Tongue (tissue), 2 donors: ENCODE measurements around the gene FOXN1. TPM values are rescaled to one million over a fixed set of nuclear protein-coding genes. Genes with fewer than 3 reads are reported as not detected.
"Not testable (repeated sequence)": the region's sequence is repeated elsewhere in the genome, so short reads cannot be mapped to it uniquely, and the experiment has no call there.

Experiments
- DNase-seq: peaks from one replicate; pipeline ENCODE4 v3.0.0-alpha.2; 2015
- total RNA-seq: library from RNA; depleted of rRNA; stranded (reverse); fragments of >200 nt; gene quantifications from one replicate; pipeline ENCODE4 v1.2.3, GENCODE V29; 2014

FOXN1 gene
- total RNA-seq, 1 donor from 2014 or later, result 0.21 TPM

- DNase-seq, result no peak
These were observed 5.3 kb upstream of the FOXN1 start for GRCh38 chr17:28500712-28501379.

DNA sequence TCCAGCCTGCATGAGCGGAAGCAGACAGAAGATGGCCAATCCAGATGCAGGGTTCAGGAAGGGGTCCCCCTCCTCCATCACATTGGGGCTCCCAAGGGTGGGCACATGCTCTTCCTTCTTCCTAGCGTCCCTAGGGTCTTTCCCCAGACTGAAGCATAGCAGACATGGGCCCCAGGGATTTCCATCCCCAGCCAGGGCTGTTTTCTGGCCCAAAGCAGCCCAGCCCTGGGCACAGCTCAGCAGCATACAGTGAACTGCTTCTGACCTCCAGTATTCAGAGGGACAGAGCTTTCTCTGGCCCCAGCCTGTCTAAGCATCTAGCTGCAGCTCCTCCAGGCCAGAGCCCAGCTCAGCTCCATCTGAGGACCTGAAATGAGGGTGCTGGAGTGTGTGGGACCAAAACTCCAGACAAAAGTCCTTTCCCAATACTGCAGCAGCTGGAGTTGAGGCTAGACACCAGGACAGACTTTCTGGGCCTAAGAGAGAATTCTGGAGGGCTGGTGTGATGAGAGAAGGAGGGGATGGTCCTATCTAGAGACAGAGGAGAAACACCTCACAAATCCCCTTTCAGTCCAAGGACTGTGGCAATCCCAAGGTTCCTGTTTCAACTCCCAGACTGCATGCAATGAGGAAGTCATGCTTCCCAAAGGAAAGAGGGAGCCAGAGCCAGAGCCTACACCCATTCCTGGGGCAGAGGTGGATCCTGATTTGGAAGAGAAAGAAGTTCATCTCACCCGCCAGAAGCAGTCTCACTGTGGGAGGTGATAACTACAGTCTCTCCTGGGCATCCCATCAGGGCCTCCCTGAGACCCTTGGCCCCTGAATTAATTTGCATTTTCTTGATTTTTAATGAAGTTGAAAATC lies 4.5 kb upstream of the FOXN1 start:
- no peak for DNase-seq

GRCh38 chr17:28503420-28503819 lies 2.7 kb upstream of the FOXN1 start:
- no peak for DNase-seq

GRCh38 chr17:28506763-28507487 lies 777 bp downstream of the FOXN1 start:
- no peak for DNase-seq

- peak; percentile 62 for DNase-seq
These were observed 1.5 kb downstream of the FOXN1 start for GRCh38 chr17:28507567-28508203.

DNA sequence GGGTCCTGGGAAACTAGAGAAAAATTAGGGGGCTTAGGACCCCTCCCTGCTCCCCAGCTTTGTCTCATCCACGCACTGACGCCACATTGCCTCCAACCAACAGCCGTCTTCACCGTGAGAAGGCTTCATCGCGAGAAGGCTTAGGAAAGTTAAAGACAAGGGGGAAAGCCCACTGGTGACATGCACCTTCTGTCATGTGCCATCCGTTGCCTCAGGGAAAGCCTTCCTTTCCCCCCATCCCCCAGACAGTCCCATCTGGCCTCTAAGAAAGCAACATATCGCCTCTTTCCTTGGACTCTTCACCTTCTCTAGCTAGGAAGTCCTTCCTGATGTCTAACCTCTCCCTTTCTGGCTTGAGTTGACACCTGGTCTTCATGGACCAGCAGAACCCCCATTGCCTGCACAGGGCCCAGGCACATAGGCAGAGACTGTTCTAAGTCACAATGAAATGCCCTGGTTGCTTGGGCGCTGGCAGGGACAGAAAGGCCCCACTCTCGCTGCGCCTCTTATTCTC lies 2.1 kb downstream of the FOXN1 start:
- no peak for DNase-seq

- DNase-seq, result no peak
These were observed 3.6 kb downstream of the FOXN1 start for GRCh38 chr17:28509789-28510188.

GRCh38 chr17:28511858-28512461 lies 5.8 kb downstream of the FOXN1 start:
- no peak for DNase-seq

DNA sequence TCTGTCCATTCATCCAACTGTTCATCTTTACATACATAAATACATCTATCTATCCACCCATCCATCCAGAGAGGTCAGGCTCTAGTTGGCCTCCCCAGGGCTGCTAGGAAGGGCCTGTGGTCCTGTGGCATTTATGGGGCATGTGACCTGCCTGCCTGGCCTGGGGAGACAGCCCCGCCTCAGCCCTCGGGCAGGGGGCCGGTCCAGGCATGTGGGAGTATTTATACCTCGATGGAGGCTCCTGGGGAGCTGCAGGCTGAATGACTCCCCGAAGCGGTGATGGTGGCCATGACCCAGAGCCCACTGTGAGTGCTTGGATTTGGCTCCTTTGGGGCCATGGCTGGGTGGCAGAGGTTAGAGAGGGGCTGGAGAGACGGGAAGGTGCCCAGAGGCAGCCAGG lies 7.3 kb downstream of the FOXN1 start:
- DNase-seq, result no peak

GRCh38 chr17:28514561-28515002 lies 8.4 kb downstream of the FOXN1 start:
- no peak for DNase-seq

DNA sequence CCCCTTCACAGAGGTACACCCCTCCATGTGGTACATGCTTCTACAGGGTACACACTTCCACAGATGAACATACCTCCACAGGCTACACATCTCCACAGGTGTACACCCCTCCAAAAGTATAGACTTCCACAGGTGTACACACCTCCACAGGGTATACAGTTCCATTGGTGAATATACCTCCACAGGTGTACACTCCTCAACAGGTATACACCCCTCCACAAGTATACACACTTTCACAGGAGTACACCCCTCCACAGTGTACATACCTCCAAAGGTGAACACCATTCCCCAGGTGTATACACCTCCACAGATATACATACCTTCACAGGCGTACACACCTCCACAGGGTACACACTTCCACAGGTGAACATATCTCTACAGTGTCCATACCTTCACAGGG lies 9.4 kb downstream of the FOXN1 start:
- no peak for DNase-seq

- DNase-seq, result no peak
These were observed 12.0 kb downstream of the FOXN1 start for GRCh38 chr17:28518132-28518531.

DNA sequence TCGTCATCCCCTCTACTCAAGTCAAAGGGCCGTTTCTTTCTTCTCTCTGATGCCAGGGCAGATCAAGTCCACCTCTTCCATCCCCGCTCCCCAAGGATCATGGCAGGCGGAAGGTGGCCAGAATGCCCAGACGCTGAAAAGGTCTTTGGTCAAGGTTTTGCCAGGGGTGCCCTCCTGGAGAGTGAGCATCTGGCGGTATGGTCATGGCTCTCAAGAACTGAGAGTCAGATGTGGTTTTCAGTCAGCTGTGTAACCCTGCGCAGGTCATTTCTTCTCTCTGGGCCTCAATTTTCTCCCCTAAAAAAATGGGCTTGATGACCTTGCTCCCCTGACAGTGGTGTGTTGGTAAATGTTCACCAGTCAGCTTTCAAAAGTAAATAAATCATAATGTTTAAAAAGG lies 12.4 kb downstream of the FOXN1 start:
- DNase-seq, result no peak

GRCh38 chr17:28519236-28519635 lies 13.1 kb downstream of the FOXN1 start:
- no peak for DNase-seq

- DNase-seq, result no peak
These were observed 14.5 kb downstream of the FOXN1 start for GRCh38 chr17:28520687-28521086.

DNA sequence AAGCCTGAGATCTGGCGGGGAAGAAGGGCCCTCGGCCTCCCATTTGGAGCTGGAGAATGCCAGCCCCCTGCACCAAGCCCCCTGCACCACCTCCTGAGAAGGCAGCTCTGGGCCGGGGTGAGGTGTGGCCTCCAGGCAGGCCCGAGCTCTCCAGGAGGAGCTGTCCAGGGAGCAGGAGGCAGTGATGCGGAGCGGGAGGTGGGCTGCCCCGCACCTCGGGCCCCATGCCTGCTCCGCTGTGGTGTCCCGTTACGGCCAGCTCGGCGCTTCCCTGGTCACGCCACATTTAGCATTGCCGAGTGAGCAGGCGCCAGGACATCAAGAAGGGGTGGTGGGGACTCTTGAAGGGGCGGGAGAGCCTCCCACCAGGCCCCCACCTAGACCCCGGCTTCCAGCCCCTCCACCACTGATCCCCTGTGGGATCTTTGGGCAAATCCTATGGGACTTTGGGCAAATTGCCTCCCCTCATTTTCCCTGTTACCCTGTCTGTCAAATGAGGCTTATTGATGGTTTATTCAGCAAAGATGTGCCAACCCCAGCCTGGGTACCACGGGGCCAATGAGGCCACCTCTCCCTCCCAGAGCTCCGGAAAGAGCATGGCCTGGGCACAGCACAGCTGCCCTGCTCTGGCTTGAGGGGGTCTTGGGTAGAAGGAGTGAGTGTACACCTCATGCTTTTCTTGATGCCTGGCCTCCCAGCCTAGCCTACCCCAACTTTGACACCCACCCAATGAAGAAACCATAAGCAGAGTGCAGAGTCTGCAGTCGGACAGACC lies 15.3 kb downstream of the FOXN1 start:
- DNase-seq, result peak; percentile 21

GRCh38 chr17:28522281-28522680 lies 16.1 kb downstream of the FOXN1 start:
- DNase-seq, result not testable (repeated sequence)

- DNase-seq, result no peak
These were observed 17.0 kb downstream of the FOXN1 start for GRCh38 chr17:28523186-28523585.

DNA sequence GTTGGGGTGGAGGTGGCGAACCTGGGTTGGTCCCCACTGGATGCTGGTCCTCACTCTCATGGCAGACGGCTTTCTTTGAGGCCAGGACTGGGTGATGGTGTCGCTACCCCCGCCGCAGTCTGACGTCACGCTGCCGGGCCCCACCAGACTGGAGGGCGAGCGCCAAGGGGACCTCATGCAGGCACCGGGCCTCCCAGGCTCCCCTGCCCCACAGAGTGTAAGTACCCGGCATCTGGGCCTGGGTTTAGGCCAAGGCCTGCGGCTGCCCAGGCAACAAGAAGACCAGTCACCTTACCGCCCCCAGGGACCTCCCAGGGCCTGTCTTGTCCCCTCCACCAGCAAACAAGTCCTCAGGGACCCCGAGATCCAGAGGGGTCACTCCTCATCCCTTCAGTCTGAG lies 17.7 kb downstream of the FOXN1 start:
- no peak for DNase-seq

GRCh38 chr17:28524476-28525424 lies 18.6 kb downstream of the FOXN1 start:
- peak; percentile 66 for DNase-seq
